Epithelial cell of proximal tubule (primary cell): ENCODE measurements around the gene USP6NL. TPM values are rescaled to one million over a fixed set of nuclear protein-coding genes. Genes with fewer than 3 reads are reported as not detected.

Experiments used
- DNase-seq: peaks from one replicate; pipeline ENCODE4 v3.0.0-alpha.2; 2011; ENCODE audit warnings: low read depth
- H3K4me3 ChIP-seq: 2 replicates; pipeline ENCODE4 v1.5.1; 2011; ENCODE audit warnings: low read depth, mild to moderate bottlenecking, low read length
- CTCF ChIP-seq: conservative IDR thresholded peaks from 2 replicates; pipeline ENCODE4 v1.5.1; 2012; ENCODE audit warnings: low read depth, mild to moderate bottlenecking, low read length
- total RNA-seq: library from RNA; depleted of rRNA; stranded (reverse); fragments of >200 nt; gene quantifications from 2 replicates; pipeline ENCODE4 v1.2.3, GENCODE V29; 2015

USP6NL gene
- total RNA-seq, 1 donor from 2014 or later, result 14.7 TPM

GRCh38 chr10:11564741-11565140 is 46.7 kb downstream of the USP6NL start:
- no peak for TF ChIP-seq CTCF
- H3K4me3 ChIP-seq, result no peak overlapping the region
- no peak for DNase-seq

- no peak for DNase-seq
- H3K4me3 ChIP-seq, result no peak overlapping the region
- no peak for TF ChIP-seq CTCF
These were observed 47.5 kb downstream of the USP6NL start for GRCh38 chr10:11563936-11564335.

GRCh38 chr10:11562888-11563287 is 48.6 kb downstream of the USP6NL start:
- H3K4me3 ChIP-seq, result no peak overlapping the region
- DNase-seq, result no peak
- no peak for TF ChIP-seq CTCF

GRCh38 chr10:11560076-11560709 is 51.3 kb downstream of the USP6NL start:
- no peak for TF ChIP-seq CTCF
- no peak for DNase-seq
- no peak overlapping the region for H3K4me3 ChIP-seq

GRCh38 chr10:11557967-11558366 is 53.5 kb downstream of the USP6NL start:
- DNase-seq, result no peak
- no peak overlapping the region for H3K4me3 ChIP-seq
- no peak for TF ChIP-seq CTCF

- no peak overlapping the region for H3K4me3 ChIP-seq
- no peak for DNase-seq
- TF ChIP-seq CTCF, result no peak
These were observed 53.9 kb downstream of the USP6NL start for GRCh38 chr10:11557513-11557912.

GRCh38 chr10:11555556-11555955 is 55.9 kb downstream of the USP6NL start:
- no peak for DNase-seq
- no peak for TF ChIP-seq CTCF
- H3K4me3 ChIP-seq, result no peak overlapping the region
